Keratinocyte (primary cell): ENCODE results near the gene PCDHB7.
"Not testable (repeated sequence)": the region's sequence is repeated elsewhere in the genome, so short reads cannot be mapped to it uniquely, and the experiment has no call there.

Experiments
- CTCF ChIP-seq, 3 experiments: IDR thresholded peaks in 1 of 3; conservative IDR thresholded peaks in 1 of 3; optimal IDR thresholded peaks in 1 of 3; 2 replicates in 2 of 3; 3 replicates in 1 of 3; pipeline versions ENCODE3 to v1.5.1; 2011; ENCODE audit warnings: low read length in 3 of 3, mild to moderate bottlenecking in 3 of 3, moderate library complexity in 2 of 3, control low read depth in 1 of 3, inconsistent platforms in 1 of 3; ENCODE audit not compliant: insufficient read depth in 2 of 3; ENCODE audit errors: extremely low read depth in 1 of 3
- EZH2 ChIP-seq: IDR thresholded peaks from one replicate; pipeline ENCODE4 v1.6.1; 2012; ENCODE audit warnings: inconsistent platforms, mild to moderate bottlenecking, low read length, moderate library complexity

GRCh38 chr5:141179876-141180275, 7.4 kb downstream of the PCDHB7 start:
- not testable (repeated sequence) for TF ChIP-seq CTCF (optimal IDR thresholded peaks at IDR 0.05 in 1 of 3, IDR thresholded peaks at IDR 0.05 in 1 of 3, conservative IDR thresholded peaks at IDR 0.05 in 1 of 3; ENCODE audit: extremely low read depth in 1 of 3, insufficient read depth in 2 of 3, low read length in 3 of 3); EZH2
